ENCODE measurements around the gene DUS1L.

DUS1L gene

DNA sequence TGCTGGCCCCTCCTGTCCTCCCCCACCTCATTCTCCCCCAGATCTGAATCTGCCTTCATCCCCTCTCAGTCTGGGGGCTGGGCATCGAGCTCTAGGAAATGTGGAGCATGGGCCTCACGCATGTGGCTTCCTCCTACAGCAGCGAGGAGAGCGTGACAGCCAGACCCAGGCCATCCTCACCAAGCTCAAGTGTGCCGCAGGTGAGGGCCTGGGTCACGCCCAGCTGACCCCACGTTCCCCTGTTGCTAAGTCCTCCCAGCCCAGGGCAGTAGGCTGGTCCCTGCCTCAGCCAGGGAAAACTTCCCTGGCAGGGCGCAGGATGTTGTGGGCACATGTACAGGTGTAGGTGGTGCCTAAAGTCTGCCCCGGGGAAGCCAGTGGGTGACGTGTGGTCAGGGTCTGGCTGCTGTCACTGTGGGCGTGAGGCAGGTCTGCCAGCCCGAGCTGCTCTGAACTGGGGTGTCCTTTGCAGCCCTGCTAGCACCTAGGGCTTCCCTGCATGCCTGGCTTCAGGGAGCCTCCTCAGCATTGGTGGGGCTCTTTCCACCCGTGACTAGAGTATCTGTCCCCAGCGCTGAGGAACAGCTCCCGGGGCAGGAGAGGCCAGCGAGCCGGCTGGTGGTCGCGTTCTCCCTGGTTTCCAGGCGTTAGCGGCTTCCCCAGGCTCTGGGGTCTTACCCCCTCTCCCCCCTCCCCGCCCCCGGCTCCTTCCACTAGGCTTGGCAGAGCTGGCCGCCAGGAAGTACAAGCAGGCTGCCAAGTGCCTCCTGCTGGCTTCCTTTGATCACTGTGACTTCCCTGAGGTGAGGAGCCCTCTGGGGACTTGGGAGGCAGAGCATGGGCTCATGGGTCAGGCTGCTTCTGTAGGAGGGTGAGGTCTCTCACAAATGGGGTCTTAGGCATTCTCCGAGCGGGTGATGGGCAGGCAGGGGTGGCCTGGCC lies 10.3 kb downstream of the DUS1L start:
- DNase-seq = no peak

DNA sequence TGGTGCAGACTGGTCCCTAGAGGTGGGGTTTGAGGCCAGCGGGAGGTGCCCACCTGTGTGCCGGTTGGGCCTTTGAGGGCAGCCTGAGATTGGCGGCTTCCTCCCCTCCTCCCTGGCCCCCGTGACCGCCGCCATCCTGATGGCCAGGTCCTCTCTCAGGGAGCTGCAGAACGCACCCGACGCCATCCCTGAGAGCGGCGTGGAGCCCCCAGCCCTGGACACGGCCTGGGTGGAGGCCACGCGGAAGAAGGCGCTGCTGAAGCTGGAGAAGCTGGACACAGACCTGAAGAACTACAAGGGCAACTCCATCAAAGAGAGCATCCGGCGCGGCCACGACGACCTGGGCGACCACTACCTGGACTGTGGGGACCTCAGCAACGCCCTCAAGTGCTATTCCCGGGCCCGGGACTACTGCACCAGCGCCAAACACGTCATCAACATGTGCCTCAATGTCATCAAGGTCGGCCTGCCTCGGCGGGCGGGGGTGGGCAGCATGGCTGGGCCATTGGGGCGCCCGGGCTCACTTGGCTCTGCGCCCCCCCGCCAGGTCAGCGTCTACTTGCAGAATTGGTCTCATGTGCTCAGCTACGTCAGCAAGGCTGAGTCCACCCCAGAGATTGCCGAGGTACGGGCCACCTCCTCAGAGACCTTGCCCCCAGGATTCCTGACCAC lies 11.1 kb downstream of the DUS1L start:
- no peak for DNase-seq

DNA sequence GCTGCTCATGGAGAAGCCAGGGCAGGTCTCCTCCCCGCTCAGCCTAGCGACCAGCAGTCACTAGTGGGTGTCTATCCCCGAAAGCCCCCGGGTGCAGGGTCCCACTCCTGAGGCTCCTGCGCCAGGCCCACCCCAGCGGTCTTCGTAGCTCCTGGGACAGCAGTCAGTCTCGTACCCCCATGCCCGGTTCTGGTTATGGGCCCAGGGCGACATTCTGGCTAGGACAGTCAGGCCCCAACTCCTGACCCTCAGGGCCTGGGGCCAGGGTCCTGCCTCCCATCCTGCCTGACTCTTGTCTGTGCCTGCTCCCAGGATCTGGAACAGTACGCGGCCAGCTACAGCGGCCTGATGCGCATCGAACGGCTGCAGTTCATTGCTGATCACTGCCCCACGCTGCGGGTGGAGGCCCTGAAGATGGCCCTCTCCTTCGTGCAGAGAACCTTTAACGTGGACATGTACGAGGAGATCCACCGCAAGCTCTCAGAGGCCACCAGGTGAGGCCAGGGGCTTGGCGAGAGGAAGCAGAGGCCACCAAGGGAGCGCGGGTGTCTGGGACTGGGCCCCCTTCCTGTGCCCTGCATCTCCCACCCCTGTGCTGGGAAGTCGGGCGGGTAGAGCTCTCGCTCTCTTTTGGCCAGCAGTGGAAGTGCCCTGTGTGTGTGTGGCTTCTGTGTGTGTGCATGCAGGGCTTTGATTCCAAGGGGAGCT lies 11.9 kb downstream of the DUS1L start:
- DNase-seq = no peak

DNA sequence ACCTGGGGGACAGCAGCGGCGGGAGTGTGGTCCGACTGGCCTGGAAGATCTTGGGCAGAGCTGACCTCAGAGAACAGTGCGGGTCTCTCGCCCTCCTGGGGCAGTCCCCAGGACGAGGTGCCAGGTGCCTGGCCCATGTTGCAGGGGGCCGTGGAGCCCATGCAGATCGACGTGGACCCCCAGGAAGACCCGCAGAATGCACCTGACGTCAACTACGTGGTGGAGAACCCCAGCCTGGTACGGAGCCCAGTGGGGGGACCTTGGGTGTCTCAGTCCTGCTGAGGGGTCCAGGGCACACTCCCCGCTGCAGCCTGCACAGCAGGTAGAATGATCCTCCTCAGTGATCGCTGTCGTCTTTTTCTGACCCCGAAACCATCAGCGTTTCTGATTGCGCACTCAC lies 12.5 kb downstream of the DUS1L start:
- no peak for DNase-seq

DNA sequence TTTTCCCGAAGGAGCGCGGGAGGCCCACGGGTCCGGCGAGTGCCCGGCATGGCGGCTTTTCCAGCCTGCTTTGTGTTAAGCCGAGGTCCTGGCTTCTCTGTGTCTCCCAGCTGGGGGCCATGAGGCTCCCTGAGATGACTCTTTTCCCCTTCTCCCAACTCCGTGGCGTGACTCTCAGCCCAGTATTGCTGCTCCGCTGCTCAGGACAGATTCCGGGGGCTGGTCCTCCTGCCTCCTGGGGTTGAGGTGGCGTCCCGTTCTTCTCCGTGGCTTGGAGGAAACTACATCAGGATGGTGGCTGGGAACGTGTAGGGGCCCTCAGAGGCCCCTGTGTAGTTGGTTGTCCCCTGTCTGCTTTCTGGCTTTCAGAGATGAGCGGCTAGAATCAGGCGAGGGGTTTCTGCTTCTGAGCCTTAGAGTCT lies 13.0 kb downstream of the DUS1L start:
- DNase-seq = no peak

DNA sequence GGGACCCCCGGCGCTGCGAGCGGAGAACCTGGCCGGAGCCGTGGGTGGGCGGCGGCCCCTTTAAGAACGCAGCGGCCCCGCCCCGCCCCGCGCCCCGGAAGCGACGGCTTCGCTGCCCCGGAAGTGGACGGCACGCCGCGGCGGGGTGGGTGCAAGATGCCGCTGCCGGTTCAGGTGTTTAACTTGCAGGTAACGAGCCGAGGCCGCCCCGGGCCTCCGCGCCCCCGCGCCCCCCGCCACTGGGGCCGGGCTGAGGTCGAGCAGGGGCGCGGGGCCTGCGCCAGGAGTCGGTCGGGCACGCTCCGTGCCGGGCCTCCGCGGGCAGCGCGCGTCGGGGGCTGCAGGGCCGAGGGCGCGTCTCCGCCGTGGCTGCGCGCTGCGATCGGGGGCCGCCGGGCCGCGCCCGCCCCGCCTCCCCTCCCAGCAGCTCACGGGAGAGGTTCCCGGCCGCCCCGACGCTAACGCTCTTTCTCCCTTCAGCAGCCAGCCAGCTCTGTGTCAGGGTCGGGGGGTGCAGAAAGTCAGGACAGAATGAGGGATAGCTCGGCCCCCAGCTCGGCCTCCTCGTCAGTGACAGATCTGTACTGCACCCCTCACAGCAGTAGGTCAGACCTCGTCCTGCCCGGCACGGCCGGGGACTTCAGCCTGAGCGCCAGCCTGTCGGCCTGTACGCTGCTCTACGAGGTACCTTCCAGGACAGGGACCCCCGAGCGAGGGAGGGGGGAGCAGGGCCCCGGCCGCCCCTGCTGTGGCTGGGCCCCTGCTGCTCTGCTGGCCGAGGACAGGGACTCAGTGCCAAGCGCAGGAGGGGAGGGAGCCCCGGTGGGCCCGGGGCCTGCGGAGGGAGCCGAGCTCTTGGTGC lies 13.6 kb downstream of the DUS1L start, which contains the start of the genes GPS1 and RFNG:
TSS of gene GPS1 (plus strand) at position 123 of the 862 bp plus-strand sequence. CDS start at position 157, 34 bp downstream.
TSS of gene RFNG (minus strand) at position 36 of the 862 bp plus-strand sequence. CDS start 45 bp downstream, outside the sequence.
- peak; percentile 76 for DNase-seq

DNA sequence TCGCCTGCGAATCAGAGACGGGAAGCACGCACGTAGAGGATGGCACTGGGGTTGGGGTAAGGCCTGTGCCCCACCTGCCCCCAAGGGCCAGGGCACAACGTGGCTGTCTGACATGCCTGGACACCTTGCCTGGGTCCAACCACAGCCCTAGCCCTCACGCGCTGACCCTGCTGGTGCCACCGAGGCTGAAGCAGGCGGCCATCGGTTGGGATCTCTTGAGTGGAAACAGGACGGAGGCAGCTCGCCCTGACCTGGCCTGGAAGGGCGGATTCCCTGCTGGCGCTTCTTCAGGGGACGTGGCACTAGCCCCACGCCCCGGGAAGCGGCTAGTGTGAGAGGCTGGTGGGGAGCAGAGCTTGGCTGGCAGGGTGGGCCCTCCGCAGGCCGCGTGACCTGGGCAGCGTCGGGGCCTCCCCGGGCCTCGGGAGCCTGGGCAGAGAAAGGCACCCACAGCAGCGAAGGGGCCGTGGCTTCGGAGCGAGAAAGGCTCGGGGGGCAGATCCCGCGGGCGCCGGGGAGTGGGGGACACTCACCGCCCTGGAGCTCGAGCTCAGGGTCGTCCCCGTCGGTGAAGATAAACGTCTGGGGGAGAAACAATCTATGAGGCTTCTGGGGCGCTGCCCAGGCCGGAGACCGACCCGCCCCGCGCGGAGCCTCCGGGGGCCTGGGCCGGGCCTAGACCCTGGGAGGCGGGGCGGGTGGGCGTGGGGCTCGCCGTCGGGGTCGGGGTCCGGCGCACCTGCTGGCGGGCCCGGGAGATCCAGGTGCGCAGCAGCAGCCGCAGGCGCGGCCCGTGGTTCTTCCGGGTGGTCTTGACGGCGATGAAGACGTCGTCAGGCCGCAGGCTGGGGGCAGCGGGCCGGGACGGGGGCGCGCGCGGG lies 14.6 kb downstream of the DUS1L start:
- DNase-seq = no peak

DNA sequence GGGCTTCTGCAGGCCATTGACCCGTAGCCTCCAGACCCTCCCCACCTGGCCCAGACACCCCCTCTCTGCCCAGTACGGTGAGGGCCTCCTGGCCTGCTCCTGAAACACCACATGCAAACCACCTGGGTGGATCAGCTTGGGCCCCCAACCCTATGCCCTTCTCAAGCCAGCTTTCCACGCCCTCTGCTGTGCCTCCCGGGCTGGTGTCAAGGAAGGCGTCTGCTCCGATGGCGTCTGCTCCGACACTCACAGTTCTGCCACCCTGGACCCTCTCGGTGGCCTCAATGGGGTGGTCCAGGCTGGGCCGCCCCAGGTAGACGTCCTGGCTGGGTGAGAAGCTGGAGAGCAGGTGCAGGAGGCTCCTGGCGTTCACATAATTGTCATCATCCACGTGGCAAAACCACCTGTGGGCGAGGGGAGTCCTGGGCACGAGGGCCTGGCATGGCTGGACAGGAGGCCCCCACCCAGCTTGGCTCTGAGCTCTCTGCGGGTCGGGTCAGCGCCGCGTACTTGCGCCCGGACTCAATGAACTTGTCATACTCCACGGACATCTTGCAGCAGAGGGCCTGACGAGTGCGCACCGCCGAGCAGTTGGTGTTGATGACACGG lies 15.3 kb downstream of the DUS1L start:
- no peak for DNase-seq

DNA sequence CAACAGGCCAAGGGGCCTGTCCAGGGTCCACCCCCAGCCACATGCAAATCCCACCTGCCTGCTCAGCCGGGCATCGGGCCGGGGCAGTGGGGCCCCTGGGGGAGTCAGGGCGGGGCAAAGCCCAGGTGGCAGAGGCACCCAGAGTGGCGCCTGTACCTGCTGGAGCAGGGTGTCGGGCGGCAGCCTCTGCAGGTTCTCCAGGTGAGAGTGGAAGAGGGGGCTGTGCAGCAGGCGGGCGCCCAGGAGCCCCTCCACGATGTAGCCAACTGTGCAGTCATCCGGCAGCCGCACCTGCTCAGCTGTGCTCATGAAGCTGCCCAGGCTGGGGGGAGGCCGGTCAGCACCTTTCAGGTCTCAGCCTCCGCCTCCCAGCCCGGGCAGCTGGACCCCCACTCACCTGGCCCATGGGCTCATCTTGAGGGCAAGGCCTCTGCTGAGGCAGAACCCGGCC lies 16.1 kb downstream of the DUS1L start:
- DNase-seq = no peak

DNA sequence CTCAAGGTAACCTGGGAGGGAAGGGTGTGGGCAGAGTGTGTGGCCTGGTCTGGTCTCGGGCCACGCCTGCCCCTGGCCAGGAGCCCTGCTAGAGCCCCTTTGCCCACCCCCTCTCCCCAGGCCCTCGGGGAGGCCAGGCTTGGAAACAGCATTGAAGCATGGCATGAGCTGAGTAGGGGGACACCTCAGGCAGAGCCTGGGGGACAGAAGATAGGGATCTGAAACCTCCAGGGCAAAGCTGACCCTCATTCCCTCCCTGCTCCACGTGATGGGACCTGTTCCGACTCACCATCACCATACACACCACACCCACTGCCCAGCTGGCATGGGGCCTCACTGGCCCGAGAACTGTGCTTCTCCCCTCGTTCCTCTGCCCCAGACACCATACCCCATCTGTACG lies 16.5 kb downstream of the DUS1L start:
- no peak for DNase-seq

DNA sequence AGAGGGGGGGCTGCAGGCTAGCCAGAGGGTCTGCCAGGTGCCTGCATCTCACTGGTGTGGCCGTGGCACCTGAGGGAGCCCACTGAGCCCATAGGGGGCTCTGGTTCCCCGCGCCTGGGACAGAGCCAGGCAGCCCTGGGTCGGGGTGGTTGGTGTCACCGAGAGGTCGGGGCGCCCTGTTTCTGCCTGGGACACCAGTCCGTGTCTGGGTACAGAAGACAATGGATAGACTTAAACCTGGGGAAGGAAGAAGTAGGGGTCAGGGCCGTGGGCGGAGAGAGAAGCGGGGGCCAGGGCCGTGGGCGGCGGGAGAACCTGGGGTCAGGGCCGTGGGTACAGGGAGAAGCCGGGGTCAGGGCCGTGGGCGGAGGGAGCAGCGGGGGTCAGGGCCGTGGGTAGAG lies 17.0 kb downstream of the DUS1L start:
- DNase-seq = no peak

DNA sequence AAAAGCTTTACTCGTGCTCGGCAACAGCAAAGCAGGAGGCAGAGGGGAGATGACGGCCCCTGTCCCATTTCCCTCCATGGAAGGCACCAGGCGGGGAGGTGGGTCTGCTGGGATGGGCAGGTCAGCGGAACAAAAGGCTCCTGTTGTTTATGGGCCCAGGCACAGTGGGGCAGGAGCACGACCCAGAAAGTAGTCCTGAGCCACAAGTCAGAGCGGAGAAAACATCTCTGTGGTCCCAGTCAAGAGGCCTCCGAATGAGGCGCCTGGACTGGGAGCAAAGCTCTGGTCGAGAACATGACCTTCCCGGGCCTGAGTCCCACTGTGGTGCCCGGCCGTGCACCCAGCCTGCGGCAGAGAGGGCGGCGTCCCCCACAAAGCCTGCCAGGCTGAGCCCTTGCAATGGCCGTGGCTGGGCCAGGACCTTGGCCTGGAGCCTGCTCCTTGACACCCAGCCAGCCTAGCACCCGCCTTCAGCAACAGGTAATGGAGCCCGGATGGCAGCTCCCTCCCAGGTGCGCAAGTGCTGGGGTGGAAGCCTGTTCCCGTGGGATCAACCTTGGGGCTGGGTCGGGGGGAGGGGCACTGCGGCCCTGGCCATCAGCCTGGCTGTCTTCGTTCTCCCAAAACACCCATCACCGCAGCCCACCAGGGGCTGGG lies 17.6 kb downstream of the DUS1L start:
- DNase-seq = no peak

DNA sequence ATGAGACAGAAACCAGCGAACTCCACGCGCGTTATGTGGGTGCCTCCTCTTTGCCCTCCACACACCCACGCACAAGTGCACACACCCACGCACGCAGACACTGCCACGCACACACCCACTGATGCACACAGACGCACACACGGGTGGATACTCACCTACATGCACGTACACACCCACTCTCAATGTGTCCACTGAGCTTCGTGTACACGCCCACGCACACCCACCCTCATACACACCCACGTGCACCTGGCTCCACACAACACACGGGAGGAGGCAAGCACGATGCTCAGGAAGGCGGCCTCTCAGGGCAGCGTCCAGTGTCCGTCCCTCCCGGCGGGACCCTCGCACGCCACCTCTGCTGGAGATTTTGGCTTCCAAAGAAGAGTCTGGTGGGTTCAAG lies 18.2 kb downstream of the DUS1L start:
- DNase-seq = no peak

DNA sequence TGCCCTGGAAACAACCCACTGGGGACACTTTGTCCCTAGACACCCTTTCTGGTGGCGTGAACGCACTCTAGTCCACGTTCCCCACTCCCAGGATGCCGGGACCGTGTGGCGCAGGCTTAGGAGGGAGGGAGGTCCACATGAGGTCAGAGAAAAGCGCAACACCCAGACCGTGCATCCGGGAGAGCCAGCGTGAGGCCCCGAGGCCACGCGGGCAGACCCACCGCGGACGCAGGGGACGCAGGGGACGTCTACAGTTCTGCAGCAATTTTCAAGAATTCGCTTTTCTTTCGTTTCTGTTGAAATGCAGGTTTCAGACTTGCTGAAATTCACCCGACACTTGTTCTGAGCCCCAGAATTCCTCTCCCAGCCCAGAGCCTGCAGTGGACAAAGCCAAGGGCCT lies 18.7 kb downstream of the DUS1L start:
- DNase-seq = no peak

DNA sequence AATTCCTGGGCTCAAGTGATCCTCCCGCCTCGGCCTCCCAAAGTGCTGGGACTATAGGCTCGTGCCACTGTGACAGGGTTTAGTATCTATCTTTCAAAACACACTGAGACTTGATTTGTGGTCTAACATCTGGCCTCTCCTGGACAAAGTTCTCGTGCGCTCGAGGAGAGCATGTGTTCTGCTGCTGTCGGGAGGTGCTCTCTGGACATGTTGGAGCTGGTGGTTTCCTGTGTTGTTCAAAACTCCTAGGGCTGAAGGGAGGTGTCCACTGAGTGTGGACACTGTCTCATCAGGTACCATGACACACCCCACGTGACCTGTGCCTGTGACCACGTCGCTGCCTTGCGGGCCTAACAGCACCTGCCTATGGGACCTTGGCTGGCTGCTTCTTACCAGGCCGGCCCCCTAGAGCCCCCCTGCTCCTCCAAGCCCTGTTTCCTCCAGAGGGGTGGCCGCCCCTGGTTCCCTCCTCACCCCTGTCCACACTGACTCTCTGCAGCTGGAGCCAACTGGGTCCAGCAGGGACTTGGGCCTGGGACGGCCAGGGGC lies 19.6 kb downstream of the DUS1L start:
- no peak for DNase-seq

DNA sequence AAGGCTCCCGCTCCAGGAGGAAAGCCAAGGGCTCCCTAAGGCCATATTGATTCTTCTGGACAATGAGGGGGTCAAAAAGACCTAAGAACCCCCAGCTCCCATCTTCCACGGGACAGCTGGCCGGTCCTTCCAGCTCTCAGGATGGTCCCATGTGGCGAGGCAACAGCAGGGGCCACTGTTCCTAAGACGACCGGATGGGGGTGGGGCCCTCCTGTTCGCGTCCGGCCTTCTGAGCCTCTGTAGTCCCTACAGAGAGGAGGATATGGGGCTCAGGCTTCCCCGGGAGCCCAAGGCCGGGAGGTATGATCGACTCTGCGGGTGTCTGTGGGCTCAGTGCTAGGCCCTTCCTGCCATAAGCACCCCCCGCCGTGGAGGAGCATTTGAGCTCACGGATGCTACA lies 22.1 kb downstream of the DUS1L start:
- no peak for DNase-seq

DNA sequence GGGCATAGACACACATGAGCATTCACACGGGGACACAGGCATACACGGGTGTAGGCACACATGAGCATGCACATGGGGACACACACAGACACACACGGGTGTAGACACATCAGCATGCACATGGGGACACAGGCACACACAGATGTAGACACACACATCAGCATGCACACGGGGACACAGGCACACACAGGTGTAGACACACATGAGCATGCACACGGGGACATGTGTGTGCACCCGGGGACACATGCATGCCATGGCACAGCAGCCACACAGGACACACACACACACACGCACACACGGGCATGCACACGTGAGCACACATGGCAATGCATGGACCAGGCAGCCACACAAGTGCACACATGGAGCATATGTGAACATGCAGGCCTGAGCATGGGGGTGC lies 23.0 kb downstream of the DUS1L start:
- DNase-seq = no peak

DNA sequence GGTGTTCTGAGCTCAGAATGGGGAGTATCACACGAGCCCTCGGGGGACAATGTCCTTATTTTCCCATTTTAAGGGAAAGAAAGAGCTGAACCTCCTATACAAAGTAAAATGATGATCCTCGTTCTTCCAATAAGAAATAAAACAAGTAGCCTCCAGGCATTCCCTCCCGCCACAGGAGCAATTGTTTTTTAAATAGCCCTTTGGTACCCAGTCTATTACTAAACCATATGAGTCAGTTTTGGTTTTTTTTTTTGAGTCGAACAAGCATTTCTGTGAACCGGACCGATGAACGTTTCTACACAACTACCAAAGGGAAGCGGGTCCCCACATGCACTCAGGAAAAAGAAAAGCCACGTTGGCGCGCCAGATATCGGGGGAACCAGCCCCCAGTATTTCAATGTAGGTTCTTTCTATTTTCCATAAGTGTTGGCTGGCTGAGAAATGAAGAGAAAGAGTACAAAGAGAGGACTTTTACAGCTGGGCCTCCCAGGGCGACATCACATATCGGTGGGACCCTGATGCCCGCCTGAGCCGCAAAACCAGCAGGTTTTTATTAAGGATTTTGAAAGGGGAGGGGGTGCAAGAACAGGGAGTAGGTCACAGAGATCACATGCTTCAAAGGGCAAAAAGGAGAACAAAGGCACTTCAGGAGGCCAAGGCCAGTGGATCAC lies 24.3 kb downstream of the DUS1L start:
- no peak for DNase-seq

DNA sequence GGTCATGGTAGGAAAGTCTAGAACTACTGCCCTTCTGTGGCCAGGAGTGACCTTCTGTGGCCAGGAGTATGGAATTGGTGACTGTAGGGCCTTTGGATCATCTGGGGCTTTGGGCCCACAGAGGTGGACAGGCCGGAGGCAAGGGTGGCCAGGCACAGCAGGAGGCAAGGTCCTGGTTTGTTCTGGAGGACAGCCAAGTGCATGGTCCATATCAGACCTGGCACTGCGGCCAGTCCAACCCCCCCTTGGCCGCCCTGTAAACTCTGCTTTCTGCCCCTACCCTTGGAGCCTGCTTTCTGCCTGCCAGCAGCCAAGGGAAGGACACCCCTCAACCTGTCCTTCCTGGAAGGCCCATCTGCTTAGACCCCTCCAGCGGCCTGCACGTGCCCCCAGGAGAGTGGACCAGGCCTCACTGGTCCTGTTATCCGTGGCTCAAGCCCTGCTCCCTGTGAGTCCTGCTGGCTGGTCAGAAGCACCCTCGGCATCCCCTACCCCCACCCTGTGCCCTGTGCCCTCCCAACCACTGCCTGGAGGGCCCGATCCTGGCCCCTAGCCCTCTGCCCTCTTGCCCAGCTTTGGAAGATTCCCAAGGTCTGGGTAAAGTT lies 25.8 kb downstream of the DUS1L start:
- no peak for DNase-seq
